GM12872 (cell line): Measurements from ENCODE around the gene KIF14.
A peak's percentile ranks its signal among the peaks of the same experiment; 100 is the strongest.

Experiments used
- CTCF ChIP-seq: IDR thresholded peaks from 3 replicates; pipeline ENCODE4 v1.5.1; 2011; ENCODE audit warnings: low read depth, mild to moderate bottlenecking, low read length, moderate library complexity; ENCODE audit not compliant: insufficient read depth

The KIF14 gene

GRCh38 chr1:200602632-200603031 is 17.9 kb downstream of the KIF14 start:
- TF ChIP-seq CTCF: no peak

- no peak for TF ChIP-seq CTCF
These were observed 30.6 kb downstream of the KIF14 start for GRCh38 chr1:200590001-200590400.

GRCh38 chr1:200588698-200589097 is 31.9 kb downstream of the KIF14 start:
- TF ChIP-seq CTCF: no peak

GRCh38 chr1:200564319-200564718 is 56.2 kb downstream of the KIF14 start:
- TF ChIP-seq CTCF: no peak

- no peak for TF ChIP-seq CTCF
These were observed 58.7 kb downstream of the KIF14 start for GRCh38 chr1:200561856-200562214.

- TF ChIP-seq CTCF: peak; percentile 66
These were observed 61.6 kb downstream of the KIF14 start for GRCh38 chr1:200558866-200559459.

- no peak for TF ChIP-seq CTCF
These were observed 64.5 kb downstream of the KIF14 start for GRCh38 chr1:200556002-200556401.
